HG02798 (cell line): ENCODE results near the gene PCNT.
"Not testable (repeated sequence)": the region's sequence is repeated elsewhere in the genome, so short reads cannot be mapped to it uniquely, and the experiment has no call there.

ENCODE experiments used
- ATAC-seq: cut with Tn5 transposase; IDR thresholded peaks from one replicate; pipeline ENCODE4 v1.9.1; 2021; ENCODE audit warnings: mild to moderate bottlenecking; ENCODE audit not compliant: unreplicated experiment, poor library complexity

PCNT gene

GRCh38 chr21:46307625-46308024 lies 16.3 kb upstream of the PCNT start:
- ATAC-seq: no peak

GRCh38 chr21:46308431-46308830 lies 15.5 kb upstream of the PCNT start:
- ATAC-seq: no peak

DNA sequence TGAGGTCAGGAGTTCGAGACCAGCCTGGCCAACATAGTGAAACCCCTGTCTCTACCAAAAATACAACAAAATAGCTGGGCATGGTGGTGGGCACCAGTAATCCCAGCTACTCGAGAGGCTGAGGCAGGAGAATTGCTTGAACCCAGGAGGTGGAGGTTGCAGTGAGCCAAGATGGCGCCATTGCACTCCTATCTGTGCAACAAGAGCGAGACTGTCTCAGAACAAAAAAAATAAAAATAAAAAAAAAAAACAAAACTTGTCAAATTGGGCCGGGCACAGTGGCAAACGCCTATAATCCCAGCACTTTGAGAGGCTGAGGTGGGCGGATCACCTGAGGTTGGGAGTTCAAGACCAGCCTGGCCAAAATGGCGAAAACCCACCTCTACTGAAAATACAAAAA lies 13.7 kb upstream of the PCNT start:
- not testable (repeated sequence) for ATAC-seq

GRCh38 chr21:46311568-46311967 lies 12.4 kb upstream of the PCNT start:
- ATAC-seq: no peak

DNA sequence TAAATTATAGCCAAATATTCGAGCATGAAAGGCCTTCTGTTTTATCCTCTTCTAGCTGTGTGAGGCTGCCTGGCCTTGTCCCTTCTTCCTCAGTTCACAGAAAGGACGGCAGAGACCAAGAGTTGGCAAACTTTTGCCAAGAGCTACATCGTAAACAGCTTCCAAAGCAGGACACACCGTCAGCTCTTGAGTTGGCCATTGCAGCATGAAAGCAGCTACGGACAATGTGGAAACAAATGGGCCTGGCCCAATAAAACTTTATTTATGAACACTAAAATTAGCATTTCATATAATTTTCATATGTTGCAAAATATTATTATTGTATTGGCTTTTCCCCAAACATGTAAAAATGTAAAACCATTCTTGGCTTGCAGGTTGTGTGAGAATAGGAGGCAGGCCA lies 11.0 kb upstream of the PCNT start:
- ATAC-seq: no peak

DNA sequence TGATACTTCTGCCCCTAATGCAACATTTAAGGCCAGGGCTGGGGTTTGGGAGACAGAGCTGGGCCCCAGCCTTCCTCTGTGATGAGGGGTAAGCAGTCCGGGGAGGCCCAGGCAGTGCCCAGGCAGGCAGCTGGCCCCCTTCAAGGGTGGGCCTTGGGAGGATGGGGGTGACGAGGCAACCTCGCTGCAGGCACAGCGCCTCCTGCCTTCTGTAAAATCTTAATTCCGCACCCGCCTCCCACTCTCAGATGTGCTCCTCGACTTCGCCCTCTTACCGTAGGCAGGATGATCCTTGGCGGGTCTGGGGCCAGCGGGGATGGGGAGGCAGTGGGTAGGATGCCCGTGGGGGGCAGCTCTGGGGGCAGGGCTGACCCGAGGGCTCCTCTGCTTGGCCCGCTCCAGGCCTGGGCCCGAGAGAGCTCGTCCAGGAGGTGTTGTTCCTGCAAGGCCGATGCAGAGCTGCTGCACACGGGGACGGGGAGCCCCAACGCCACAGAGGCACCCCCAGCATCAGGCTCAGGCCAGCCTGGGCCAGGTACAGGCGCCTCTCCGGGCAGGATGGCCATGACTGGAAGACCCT lies 9.4 kb upstream of the PCNT start:
- ATAC-seq: no peak

DNA sequence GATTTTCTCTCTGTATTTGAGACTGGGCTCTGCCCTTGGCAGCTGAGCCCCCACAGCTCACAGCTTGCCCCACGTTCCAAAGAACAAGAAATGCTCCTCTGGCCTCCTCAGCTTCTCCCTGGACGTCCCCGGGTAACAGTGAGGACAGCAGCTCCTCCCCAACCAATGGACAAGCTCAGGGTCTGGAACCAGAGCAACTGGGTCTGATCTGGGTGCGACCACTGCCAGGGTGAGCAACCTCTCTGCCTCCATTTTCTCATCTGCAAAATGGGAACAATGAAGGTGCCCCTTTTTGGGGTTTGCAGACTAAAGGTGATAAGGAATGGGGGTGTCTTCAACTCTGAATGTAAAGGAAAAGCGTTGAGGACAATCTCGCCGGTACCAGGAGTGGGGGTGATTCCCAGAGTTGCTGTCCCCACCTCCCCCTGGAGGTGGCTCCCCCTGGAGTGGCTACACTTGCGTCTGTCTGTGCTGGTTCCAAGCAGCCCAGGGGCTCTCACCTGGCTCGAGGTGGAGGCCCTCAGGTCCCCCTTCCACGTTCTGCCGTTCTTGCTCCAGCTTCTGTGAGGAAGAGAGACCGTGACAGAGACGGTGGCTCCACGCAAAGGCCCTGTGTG lies 7.1 kb upstream of the PCNT start:
- no peak for ATAC-seq

- no peak for ATAC-seq
These were observed 6.1 kb upstream of the PCNT start for GRCh38 chr21:46317710-46318463.

- ATAC-seq: no peak
These were observed 5.5 kb upstream of the PCNT start for GRCh38 chr21:46318464-46318845.

GRCh38 chr21:46319186-46319585 lies 4.8 kb upstream of the PCNT start:
- ATAC-seq: no peak

DNA sequence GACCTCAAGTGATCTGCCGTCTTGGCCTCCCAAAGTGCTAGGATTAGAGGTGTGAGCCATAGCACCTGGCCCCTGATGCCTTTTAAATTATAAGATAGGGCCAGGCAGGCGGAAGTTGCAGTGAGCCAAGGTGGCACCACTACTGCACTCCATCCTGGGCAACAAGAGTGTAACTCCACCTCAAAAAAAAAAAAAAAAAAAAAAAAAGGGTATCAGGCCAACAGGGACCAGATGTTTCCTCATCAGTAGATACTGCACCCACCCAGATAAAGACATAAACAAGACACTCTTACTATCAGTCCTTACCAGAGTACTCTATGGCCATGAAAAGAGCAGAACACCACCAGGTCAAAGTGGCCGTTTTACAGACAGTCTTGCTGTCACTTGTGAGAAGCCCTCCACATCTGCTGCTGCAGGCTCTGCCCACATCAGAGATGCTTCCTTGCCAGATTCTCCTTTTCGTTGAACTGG lies 3.6 kb upstream of the PCNT start:
- ATAC-seq: no peak

DNA sequence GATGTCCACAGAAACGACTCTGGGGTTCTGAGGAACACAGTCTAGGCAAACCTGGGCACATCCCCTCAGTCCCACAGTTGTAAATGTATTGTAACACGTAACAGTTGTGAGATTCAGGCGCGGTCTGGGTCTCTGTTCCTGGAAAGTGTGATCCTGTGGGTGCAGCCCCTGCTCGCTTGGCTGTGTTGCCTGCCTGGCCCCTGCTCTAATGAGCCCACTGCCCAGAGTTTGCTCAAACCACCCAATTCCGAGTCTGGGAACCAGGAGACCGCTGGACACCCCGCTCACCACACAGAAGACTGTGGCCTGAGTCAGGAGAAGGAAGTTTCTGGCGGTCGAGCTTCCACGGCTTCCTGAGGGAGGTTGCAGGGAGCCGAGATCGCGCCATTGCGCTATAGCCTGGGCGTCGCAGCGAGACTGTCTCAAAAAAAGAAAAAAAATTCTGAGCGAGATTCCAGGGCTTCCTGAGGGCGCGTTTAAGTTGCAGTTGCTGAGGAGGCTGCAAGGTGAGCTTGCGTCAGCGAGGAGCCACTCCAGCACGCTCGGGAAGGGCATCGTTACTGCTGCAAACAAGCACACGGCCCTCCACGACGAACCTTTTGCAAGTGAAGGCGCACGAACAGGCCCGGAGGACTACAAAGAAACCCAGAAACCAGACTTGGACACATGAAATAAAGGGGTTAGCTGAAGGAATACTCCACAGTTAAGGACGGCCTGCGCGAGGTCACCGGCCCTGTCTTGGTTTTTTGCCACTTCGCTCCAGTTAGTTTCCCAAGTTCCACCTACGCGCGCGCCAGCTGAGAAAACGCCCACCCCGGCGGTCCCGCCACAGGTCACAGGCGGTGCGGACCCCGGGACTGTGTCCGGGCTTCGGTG lies 1.4 kb upstream of the PCNT start:
- ATAC-seq: no peak

GRCh38 chr21:46323227-46323709 lies 688 bp upstream of the PCNT start:
- ATAC-seq: no peak

GRCh38 chr21:46324390-46325072 lies 575 bp downstream of the PCNT start:
- ATAC-seq: peak; percentile 62

DNA sequence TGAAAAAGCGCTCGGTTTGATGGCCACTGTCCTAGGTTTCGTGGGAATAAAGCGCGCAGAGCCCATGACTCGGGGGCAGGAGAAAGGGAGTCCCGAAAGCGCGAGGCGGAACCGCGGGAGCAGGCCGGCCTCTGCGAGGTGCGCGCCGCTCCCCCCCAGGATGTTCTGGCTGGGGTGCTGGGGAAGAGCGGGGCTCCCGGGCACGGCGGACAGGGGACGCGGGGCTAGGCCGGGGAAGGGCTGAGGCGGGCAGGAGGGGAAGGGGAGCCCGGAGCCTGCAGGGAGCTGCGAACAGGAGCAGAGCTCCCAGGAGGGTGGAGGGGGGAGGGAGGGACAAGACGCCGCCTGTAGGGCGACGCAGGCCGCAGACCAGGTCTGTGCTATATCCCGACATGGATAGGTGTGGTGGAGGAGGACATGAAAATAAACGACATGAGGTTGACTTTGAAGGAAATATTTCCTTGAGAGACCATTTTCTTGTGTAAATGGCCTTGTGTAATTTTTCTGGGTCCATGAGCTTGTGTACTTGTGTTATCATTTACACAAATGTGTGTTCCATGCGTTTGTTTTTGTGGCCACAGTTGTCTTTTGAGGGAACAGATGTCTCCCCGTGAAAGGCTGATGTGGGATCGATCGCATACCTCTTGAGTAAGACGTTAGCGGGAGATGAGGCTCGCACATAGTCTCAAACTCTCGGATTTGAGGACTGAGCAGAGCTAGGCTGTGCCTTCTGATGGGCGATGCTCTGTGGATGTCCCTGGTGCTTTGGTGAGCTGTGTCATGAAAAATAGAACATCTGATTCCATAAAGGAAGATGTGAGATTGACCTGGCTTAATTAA lies 1.3 kb downstream of the PCNT start:
- no peak for ATAC-seq

GRCh38 chr21:46326110-46326703 lies 2.3 kb downstream of the PCNT start:
- no peak for ATAC-seq

DNA sequence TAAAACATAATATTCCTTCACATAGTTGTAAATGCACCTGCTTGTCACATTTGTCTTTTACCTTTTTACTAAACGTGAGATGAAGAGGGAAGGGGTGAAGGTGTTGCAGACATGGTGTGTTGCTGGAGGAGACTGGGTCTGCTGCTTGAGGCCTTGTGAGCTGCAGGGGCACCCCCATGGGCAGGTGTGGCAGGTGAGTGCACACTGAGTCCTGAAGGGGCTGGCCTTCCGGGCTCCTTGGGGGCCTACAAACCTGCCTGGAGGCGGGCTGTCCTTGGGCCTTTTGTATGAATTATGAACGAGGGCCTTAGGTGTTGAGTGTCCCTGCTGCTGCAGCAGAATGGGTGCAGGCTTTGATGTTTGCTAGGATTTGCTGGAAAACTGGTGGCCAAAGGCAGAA lies 3.8 kb downstream of the PCNT start:
- ATAC-seq: no peak

GRCh38 chr21:46328151-46328550 lies 4.2 kb downstream of the PCNT start:
- no peak for ATAC-seq

DNA sequence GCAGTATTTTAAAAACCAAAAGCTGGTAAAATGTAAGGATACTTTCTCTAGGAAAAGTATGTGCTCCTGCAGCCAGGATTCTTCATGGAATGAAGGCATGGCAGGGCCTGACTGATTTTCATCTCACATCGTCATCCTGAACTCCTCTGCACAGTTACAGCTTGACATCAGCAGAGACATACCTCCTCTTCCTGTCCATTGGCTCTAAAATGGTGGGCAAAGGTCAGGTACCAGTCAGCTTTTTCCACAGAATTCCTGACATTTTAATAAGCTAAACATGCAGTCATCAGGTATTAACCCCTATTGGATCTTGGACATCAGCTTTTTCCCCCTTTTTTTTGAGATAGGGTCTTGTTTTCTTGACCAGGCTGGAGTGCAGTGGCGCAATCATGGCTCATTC lies 5.8 kb downstream of the PCNT start:
- ATAC-seq: no peak
